ENCODE results near the gene ENPP6. TPM values are rescaled to one million over a fixed set of nuclear protein-coding genes. Genes with fewer than 3 reads are reported as not detected.
"Not testable (repeated sequence)": the region's sequence is repeated elsewhere in the genome, so short reads cannot be mapped to it uniquely, and the experiment has no call there.

ENPP6 gene
- polyA plus RNA-seq, 4 donors: 4.2 to 9.8 (median 7.7) TPM

DNA sequence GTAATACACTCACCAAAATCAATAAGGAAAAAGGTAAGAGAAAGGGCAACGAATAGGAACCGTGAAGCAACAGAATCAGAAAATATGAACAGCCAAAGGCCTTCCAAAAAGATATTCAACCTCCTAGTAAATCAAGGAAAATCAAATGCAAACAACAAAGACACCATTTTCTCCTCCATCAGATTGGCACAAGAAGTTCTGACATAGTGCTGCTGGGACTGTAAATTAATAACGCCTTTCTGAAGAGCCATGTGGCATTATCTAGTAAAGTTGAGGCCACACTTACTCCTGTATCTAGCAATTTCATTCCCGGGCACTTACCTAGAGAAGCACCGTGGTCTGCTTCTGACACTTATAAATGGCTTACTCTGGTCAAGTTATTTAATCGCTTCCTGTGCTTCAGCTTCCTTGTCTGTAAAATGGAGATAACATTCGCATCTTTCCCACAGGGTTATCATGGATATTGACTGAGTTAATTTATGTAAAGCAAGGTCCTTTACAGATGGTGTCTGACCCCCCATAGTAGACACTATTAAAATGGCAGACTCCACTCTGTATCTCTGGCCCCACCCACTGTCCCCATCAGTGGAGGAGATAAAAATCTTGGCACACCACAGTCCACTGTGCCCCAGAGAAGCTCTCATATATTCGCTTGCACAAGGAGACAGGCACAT is 20.5 kb upstream of the ENPP6 start:
- DNase-seq (ENCODE audit: low read depth in 4 of 4, low spot score in 2 of 4): no peak

DNA sequence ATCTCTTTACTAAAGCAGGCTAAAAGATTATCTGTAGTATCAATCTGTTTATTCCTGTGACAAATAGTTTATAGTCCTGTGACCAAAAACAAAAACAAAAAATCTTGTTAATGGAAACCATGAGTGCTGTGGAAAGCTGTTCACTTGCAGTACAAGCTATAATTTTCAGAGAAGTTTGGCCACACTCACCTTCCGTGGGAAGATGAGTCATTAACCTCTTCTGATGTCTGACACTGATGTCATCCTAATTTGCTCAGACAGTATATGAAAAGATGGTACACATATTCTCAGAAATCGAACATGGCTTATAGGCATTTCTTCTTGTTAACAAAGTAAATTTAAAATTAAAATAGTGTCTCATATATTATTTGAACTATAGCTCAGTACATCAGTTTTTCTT is 19.9 kb upstream of the ENPP6 start:
- DNase-seq (ENCODE audit: low read depth in 4 of 4, low spot score in 2 of 4): no peak

DNA sequence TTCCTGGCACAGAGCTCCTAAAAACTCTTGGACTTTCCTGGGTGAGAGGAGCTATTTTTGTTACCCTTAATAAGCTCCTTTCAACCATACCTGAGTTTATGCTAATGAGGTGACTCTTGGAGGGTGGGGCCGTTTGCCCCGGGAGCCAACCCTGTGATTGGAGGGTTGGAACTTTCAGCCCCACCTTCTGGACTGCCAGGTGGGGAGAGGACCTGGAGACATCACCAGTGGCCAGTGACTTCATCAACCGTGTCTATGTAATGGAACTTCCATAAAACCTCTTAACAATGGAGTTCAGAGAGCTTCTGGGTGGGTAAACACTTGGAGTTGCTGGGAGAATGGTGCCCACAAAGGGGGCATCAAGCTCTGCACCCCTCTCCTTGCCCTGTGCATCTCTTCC is 17.9 kb upstream of the ENPP6 start:
- DNase-seq (ENCODE audit: low read depth in 4 of 4, low spot score in 2 of 4): no peak

DNA sequence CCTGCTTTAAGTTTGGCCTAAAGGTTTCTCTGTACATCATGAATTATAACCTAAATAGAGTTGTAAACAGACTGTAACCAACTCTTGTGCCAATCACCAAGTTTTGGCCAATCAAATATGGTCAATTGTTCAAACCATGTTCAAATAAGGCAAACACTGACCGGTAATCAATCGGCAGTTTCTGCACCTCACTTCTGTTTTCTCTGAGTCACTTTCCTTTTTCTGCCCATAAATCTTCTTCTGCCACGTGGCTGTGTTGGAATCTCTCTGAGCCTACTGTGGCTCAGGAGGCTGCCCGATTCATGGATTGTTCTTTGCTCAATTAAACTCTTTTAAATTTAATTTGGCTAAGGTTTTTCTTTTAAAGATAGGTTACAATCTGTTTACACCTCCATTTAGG is 16.5 kb upstream of the ENPP6 start:
- no peak for DNase-seq (ENCODE audit: low read depth in 4 of 4, low spot score in 2 of 4)

DNA sequence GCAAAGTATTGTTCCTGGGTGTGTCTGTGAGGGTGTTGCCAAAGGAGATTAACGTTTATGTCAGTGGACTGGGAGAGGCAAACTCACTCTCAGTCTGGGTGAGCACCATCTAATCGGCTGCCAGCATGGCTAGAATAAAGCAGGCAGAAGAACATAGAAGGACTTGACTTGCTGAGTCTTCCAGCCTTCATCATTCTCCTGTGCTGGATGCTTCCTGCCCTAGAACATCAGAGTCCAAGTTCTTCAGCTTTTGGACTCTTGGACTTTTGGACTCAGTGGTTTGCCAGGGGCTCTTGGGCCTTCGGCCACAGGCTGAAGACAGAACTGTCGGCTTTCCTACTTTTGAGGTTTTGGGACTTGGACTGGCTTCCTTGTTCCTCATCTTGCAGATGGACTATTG is 15.3 kb upstream of the ENPP6 start:
- DNase-seq (ENCODE audit: low read depth in 4 of 4, low spot score in 2 of 4): no peak

DNA sequence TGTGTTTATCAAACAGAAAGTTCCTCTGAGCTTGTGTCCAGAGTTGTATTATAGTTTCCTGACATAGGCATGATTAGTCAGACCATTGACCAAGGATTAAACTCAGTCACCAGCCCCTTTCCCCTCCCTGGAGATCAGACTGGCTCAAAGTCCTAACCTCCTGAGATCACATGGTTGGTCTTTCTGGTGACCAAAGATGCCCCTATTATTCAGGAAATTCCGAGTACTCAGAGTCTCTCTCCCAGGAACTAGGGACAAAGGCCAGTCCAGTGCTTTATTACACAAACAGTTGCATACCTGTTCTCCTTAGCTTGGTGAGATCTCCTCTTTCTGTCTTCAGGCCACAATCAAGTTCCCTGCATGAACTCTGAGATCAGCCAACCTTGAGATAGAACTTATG is 14.5 kb upstream of the ENPP6 start:
- DNase-seq (ENCODE audit: low read depth in 4 of 4, low spot score in 2 of 4): no peak

DNA sequence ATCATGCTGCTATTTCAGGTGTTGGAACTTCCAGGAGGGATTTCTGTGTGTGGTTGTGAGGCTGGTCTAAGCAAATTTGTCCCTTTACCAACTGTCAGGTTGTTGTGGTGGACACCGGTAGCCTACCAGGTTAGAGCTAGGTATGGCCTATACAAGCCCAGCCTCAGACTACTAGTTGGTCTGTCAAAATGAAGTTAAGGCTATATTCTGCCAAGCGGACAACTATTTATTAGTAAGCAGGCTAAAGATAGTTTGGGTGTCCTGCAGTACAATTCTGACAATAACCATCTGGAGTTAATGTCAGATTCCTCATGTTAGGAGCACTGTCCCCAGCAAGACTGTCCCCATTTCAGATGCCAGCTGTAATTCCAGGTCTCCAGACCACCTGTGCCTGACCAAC is 13.9 kb upstream of the ENPP6 start:
- no peak for DNase-seq (ENCODE audit: low read depth in 4 of 4, low spot score in 2 of 4)

DNA sequence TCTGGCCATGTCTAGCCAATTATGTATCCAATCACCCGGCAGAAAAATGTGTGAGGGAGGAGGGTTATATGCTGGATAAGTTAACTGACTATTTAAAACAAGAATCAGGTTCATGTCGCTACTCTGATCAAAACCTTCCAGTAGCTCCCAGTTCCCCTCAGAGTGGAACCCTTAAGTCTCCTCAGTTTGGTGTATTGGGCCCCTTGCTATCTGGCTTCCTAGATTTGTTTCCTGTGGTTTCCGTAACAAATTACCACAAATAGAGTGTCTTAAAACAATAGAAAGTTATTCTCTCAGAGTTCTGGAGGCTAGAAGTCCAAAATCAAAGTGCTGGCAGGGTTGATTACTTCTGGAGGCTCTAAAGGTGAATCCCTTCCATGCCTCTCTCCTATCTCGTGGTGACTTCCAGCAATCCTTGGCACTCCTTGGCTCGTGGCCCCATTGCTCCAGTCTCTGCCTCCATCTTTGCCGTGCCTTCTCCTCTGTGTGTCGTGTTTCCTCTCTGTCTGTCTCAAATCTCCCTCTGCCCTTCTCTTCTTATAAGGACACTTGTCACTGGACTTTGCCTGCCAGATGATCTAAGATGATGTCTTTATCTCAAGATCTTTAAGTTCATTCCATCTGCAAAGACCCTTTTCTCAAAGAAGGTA is 10.5 kb upstream of the ENPP6 start:
- DNase-seq (ENCODE audit: low read depth in 4 of 4, low spot score in 2 of 4): no peak

DNA sequence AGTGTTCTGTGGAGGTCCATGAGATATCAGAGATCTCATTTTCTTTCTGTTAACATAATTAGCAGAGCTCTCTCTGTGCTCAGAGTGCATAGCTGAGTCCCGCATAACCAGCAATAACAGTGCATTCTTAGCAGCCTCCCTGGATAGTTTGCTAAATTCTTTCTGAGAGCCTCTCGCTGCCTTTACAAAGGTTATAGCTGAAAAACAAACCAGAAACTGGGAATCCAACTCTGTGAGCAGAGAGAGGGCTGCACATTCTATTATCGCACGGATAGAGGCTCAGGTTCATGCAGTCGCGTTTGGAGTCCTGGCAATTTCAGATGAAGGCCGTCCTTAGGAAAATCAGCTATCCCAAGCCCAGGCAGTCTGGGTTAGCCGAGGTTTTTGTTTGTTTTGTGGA is 1.2 kb downstream of the ENPP6 start:
- no peak for DNase-seq (ENCODE audit: low read depth in 4 of 4, low spot score in 2 of 4)

DNA sequence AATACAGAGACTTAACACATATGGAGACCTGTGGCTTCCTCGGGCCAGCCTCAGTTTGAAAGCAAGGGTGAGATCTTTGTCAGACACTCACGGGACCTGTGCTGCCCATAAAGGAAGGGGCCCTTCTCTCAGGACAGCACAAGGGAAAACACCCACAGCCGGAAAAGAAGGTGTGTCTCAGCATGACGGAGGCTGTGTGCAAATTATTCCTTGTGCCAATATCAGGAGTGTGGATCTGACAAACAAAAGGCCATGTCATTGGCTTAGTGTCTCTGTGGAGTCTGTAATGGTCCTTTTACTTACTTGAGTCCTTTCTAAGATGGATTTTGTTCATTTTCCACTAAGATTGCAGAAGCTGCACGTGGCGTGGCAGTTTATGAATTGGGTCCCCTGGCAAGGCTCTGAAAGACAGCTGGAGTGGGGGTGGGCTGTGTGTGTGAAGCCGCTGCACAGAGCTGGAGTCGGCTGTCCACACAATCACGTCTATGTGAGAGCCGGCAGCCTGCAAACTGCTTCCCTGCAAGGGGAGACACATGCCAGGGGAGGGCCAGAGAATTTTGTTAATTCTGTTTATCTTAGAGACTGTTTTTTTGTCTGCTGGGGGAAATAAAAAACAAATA is 1.9 kb downstream of the ENPP6 start:
- no peak for DNase-seq (ENCODE audit: low read depth in 4 of 4, low spot score in 2 of 4)

DNA sequence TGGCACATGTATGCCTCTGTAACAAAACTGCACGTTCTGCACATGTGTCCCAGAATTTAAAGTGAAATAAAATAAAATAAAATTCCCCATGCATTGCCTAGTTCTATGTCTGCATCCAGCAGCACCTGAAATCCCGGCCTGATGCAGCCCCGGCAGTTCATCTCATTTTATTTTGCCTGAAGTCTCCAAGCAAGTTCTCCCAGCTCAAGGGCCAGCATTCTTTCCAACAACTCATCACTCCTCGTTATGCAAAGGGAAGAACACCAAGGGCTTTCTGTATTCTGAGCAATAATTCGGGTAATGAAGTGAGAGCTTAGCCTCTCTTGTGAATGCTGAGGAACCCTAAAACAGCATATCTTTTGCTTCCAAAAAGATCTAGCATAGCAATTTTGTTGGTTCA is 2.7 kb downstream of the ENPP6 start:
- no peak for DNase-seq (ENCODE audit: low read depth in 4 of 4, low spot score in 2 of 4)

DNA sequence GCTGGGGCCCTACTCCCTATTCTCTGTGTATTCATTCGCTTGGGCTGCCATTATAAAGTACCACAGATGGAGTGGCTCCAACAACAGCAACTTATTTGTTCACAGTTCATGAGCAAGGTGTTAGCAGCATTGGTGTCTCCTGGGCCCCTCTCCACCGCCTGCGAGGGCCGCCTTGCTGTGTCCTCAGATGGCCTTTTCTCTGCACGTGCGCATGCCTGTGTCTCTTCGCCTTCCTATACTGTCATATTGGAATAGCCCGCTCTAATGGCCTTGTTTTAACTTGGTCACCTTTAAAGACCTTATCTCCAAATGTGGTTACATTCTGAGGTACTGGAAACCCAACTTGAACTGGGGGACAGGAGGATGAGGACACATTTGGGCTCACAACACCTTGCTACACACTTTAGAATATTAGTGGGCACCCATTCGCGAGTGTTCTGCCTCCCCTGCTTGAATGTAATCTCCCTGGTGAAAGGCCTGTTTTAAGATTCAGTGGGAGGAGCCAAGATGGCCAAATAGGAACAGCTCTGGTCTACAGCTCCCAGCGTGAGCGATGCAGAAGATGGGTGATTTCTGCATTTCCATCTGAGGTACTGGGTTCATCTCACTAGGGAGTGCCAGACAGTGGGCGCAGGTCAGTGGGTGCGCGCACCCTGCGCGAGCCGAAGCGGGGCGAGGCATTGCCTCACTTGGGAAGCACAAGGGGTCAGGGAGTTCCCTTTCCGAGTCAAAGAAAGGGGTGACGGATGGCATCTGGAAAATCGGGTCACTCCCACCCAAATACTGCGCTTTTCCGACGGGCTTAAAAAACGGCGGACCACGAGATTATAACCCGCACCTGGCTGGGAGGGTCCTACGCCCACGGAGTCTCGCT is 9.7 kb downstream of the ENPP6 start:
- not testable (repeated sequence) for DNase-seq (ENCODE audit: low read depth in 4 of 4, low spot score in 2 of 4)

DNA sequence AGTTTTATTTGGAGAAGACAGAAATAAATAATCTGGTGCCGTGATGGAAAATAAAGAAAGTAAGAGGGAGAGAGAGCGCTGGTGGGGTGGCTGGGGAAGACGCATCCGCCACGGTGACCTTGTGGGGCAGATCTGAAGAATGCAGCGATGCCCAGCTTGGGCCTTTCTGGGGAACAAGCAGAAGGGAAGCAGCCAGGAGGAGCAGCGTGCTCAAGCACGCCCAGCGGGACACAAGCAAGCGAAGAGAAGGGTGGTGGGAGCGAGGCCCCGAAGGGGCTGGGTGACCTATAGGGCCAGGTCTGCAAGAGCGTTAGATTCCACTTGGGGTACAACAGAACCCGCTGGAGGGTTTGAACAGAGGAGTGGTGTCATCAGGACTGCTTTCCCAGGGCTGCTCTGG is 12.4 kb downstream of the ENPP6 start:
- no peak for DNase-seq (ENCODE audit: low read depth in 4 of 4, low spot score in 2 of 4)

DNA sequence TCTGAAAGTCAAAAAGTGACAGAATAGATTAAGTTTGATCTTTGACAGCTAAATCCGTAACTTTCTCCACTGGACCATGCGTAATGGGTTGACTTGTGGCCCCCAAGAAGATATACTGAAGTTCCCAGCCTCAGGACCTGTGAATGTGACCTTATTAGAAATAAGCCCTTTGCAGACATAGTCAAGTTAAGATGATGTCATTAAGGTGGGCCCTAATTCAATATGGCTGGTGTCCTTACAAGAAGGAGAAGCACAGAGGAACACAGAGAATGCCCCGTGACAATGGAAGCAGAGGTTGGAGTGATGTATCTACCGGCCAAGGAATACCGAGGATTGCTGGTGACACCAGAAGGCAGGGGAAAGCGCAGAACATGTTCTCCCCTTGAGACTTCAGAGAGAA is 14.4 kb downstream of the ENPP6 start:
- no peak for DNase-seq (ENCODE audit: low read depth in 4 of 4, low spot score in 2 of 4)

DNA sequence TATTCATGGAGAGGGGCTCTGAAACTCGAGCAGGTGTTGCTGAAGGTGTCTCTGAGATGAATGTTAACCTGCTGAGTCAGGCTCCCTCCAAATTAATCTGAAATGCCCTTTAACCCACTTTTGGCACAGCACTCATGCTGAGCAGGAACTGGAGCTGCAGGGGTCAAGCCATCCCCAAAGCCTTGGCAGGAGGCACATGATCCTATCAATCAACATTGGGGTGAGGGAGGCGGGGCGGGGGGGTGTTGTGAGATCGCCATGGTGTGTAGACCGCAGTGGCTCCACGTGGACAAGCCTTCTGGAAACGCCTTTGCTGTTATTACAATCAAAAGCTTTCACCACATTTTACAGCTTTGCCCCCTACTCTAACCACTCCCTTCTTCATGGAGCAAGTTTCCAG is 16.5 kb downstream of the ENPP6 start:
- DNase-seq (ENCODE audit: low read depth in 4 of 4, low spot score in 2 of 4): no peak

DNA sequence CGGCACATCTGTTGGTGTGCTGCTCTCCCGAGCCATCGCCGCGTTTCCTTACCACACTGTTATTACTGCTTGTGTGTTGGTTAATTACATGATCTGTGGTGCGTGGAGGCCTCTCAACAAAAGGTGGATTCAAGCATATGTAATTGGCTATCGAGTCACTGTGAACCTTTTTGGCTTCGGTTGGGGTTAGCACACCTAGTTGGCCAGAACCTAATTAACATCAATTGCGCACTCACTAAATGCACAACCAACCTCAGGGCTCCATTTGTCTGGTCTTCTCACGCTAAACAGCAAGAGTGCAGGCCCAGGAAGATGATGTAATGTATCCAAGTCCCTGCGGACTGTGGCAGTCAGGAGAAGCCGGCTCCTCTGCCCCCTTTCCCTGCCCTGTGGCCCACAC is 17.4 kb downstream of the ENPP6 start:
- DNase-seq (ENCODE audit: low read depth in 4 of 4, low spot score in 2 of 4): no peak

DNA sequence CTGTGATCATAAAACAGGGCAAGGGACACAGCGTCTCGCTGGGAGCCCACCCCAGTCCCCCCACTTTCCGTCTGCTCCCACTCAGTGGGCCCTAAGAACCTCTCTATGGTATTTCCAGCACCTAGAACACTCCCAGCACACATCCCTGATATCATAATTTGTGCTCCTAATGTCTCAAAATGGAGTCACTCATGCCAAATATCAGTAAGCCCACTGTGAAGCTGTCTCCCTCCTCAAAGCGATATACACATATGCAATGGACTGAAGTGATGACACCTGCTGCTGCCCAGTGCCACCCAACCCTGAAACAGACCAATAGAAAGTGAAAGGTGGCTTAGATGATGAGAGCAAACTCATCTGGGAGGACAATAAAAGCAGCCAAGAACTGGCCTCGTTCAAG is 17.9 kb downstream of the ENPP6 start:
- DNase-seq (ENCODE audit: low read depth in 4 of 4, low spot score in 2 of 4): no peak

DNA sequence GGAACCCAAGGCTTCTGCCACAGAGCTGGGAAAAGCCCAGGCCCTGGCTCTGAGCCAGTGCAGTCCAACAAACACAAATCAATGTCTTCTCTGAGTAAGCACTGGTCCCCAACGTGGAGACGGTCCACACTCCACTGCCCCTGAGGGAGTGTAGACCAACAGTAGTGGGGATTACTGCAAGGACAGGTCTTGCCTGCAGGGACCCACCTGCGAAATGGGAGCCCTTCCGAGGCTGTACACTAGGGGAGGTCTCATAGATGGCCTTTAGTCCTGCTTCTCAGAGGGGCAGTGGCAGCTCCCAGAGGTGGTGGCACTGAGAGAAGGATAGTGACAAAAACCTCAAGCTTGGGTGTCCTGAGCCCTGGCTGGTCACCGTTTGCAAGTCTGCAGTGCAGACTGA is 19.5 kb downstream of the ENPP6 start:
- DNase-seq (ENCODE audit: low read depth in 4 of 4, low spot score in 2 of 4): no peak

DNA sequence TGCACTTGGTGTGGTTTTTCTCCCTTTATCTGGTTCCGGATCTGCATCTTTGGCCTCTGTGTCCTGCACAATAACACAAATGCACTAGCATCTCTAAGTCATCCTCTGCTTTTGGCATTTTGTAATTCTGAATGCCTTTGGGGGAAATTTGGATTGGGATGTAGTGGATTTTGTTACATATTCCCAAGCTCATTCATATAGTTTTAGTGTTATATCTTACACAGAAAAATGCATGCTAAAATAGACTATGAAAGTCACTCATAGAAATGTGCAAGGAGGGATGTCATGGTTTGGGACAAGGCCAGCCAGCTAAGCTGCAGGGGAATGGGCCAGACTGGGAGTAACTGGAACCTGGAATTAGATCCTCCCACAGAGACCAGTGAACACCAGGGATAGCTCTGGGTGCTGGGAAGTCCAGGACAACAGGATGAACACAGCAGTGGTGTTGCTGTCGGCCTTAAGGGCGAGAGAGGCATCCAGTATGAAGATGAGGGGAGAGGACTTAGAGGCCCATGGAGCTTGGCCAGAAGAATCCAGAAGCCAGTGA is 20.1 kb downstream of the ENPP6 start:
- DNase-seq (ENCODE audit: low read depth in 4 of 4, low spot score in 2 of 4): no peak

DNA sequence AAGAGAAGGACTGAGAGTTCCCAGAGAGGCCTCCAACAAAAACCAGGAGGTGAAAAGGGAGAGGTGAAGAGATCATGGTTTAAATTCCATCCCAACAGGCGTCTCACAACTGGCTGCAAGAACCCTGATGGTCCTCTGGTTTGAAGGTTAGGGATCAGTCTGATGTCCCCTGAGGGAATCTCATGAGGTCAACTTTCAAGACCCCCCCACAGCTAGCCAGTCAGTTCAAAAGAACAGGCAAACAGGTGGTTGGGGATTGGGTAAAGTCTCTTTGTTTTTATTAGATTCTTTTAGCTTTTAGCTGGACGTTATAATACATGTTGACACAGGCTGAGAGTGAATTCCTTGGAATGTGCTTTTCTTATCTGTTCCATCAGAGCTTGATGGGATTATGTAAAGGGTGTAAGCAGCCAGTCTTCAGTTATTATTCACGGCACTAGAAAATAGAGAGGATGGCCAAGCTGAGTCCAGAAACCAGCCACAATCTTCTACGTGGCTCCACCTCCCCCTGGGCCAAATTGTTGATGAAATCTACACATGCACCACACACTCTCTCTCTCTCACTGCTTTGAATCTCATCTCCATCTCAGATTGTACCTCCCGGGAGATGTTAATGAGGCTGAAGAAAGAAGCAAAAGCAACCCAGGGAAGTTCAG is 20.8 kb downstream of the ENPP6 start:
- no peak for DNase-seq (ENCODE audit: low read depth in 4 of 4, low spot score in 2 of 4)
